ENCODE data around the gene WNK4.

WNK4 gene

GRCh38 chr17:42797067-42798007 lies 16.9 kb downstream of the WNK4 start:
- Histone ChIP-seq H3K4me1 (ENCODE audit: control insufficient read depth, insufficient read depth, low read length, poor library complexity, severe bottlenecking) (peaks cover 15% of the 10 kb centered on the region), H3K9me3 (ENCODE audit: control insufficient read depth, low read length) (no peaks in the 10 kb centered on the region), H3K27ac (ENCODE audit: insufficient read depth, low read length, poor library complexity, severe bottlenecking) (no peak overlapping the region), H3K36me3 (ENCODE audit: control insufficient read depth, insufficient read depth, low read length) (no peaks in the 10 kb centered on the region), H3K4me3 (ENCODE audit: insufficient read depth, low read depth, low read length, poor library complexity, severe bottlenecking) (peak overlapping the region; percentile 90), H3K27me3 (replicated peaks; ENCODE audit: control insufficient read depth, insufficient read depth, low read length, poor library complexity, severe bottlenecking) (no peaks in the 10 kb centered on the region)
- DNase-seq: no peak

DNA sequence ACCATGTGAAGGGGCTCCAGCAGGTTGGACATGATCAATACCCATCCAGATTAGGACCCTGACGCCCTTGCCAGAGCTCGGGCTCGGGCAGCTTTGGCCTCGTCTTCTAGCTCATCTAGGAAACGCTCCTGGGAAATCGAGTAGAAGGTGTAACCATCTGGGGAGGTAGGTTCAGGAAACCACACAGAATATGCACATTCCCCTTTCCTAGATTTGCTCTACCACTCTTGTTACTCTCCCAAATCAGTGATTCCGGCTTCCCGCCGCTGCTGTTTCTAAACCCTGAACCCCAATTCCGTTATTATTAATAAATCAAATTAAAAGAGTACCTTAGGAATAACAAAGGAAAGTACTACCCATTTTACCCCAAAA lies 17.6 kb downstream of the WNK4 start:
- no peaks in the 10 kb centered on the region for H3K36me3 ChIP-seq (ENCODE audit: control insufficient read depth, insufficient read depth, low read length)
- H3K4me1 ChIP-seq (ENCODE audit: control insufficient read depth, insufficient read depth, low read length, poor library complexity, severe bottlenecking): peaks cover 15% of the 10 kb centered on the region
- H3K9me3 ChIP-seq (ENCODE audit: control insufficient read depth, low read length): no peaks in the 10 kb centered on the region
- no peak for DNase-seq
- H3K4me3 ChIP-seq (ENCODE audit: insufficient read depth, low read depth, low read length, poor library complexity, severe bottlenecking): peak overlapping the region; percentile 90
- peak overlapping the region; percentile 47 for H3K27ac ChIP-seq (ENCODE audit: insufficient read depth, low read length, poor library complexity, severe bottlenecking)
- H3K27me3 ChIP-seq (replicated peaks; ENCODE audit: control insufficient read depth, insufficient read depth, low read length, poor library complexity, severe bottlenecking): no peaks in the 10 kb centered on the region

DNA sequence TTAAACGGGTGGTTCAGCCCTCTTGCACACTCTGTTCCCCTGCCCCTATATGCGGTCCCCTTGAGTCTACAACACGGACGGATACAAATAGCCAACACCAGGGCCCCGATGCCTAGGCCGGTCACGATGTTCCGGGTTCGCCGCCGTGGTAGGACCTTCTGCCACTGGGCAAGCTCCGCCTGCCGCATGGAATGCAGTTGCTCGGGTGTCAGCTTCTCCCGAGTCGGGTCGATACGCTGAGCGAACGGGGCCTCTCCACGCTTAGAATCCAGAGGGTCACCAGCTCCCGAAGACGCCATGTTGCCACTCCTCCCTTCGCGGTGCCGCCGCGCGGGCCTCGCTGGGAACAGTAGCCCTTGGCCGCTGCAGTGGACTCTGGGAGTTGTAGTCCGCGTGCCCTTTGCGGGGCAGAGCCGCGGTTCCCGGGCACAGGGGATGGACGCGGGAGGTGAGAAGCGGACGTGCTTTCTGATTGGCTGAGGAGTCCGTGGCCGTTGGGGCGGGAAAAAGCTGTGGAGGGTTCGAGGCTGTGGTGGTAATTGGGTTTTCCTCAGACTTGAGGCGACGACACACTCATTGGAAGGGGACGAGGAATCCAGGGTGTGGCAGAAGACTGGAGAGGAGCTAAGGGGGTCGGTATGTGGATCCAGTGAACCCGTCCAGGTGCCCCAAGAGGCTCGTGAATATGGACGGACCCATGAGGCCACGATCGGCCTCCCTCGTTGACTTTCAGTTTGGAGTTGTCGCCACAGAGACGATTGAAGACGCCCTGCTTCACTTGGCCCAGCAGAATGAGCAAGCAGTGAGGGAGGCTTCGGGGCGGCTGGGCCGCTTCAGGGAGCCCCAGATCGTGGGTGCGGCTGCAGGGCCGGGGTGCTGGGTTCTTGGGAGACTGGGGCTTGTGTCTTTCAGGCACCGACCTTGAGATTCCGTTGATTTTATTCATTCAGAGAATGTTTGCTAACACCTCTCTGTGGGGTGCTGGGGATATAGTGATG lies 18.3 kb downstream of the WNK4 start, which contains the start of the genes CNTD1 and COA3:
Gene CNTD1 (plus strand): TSS at position 479 of the 998 bp plus-strand sequence. CDS start 207 bp downstream, at position 686.
Gene COA3 (minus strand): TSS at position 322 of the 998 bp plus-strand sequence. CDS start 23 bp downstream, at position 299.
- H3K4me1 ChIP-seq (ENCODE audit: control insufficient read depth, insufficient read depth, low read length, poor library complexity, severe bottlenecking): peaks cover 15% of the 10 kb centered on the region
- peak; percentile 35 to 55 (median 49) for DNase-seq
- no peaks in the 10 kb centered on the region for H3K36me3 ChIP-seq (ENCODE audit: control insufficient read depth, insufficient read depth, low read length)
- H3K9me3 ChIP-seq (ENCODE audit: control insufficient read depth, low read length): no peaks in the 10 kb centered on the region
- no peaks in the 10 kb centered on the region for H3K27me3 ChIP-seq (replicated peaks; ENCODE audit: control insufficient read depth, insufficient read depth, low read length, poor library complexity, severe bottlenecking)
- peak within 1 kb of the TSS; percentile 47 for H3K27ac ChIP-seq (ENCODE audit: insufficient read depth, low read length, poor library complexity, severe bottlenecking)
- peak within 1 kb of the TSS; percentile 90 for H3K4me3 ChIP-seq (ENCODE audit: insufficient read depth, low read depth, low read length, poor library complexity, severe bottlenecking)

DNA sequence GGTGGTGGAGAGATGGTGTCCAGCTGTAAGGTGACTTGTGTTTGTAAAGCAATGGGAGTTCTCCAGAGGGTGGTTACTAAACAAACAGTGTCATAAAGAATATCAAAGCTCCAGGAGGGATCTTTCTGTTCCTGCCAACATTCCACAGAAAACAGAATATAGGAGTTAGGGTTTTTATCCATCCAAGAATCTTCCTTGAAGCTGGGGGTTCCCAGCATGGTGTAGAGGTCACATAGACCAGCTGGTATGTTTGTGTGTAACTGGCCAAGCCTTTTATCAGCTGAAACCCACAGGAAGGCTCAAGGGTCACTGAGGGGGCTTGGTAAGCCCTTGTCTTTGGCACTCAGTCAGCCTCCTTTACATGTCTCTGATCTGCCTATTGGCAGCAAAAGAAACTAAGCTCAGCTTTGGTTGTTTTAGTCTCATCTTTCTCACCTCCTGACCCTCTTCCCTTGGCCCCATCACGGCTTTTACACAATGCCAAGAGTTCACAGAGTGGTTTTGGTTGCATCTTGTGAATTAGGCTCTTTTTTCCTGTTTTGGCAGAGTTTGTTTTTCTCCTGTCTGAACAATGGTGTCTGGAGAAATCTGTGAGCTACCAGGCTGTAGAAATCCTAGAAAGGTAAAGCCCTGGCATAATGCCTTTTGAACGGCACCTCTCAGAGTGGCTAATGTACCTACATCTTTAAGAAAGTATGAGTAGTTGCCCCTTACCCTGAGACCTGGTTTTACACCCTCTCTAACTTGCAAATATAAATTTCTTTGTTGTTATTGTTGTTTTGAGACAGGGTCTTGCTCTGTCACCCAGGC lies 22.9 kb downstream of the WNK4 start:
- no peak overlapping the region for H3K27ac ChIP-seq (ENCODE audit: insufficient read depth, low read length, poor library complexity, severe bottlenecking)
- DNase-seq: no peak
- H3K4me3 ChIP-seq (ENCODE audit: insufficient read depth, low read depth, low read length, poor library complexity, severe bottlenecking): no peak overlapping the region
- no peaks in the 10 kb centered on the region for H3K9me3 ChIP-seq (ENCODE audit: control insufficient read depth, low read length)
- H3K27me3 ChIP-seq (replicated peaks; ENCODE audit: control insufficient read depth, insufficient read depth, low read length, poor library complexity, severe bottlenecking): no peaks in the 10 kb centered on the region
- H3K36me3 ChIP-seq (ENCODE audit: control insufficient read depth, insufficient read depth, low read length): no peaks in the 10 kb centered on the region
- H3K4me1 ChIP-seq (ENCODE audit: control insufficient read depth, insufficient read depth, low read length, poor library complexity, severe bottlenecking): peaks cover 4% of the 10 kb centered on the region

- no peak overlapping the region for H3K4me3 ChIP-seq (ENCODE audit: insufficient read depth, low read depth, low read length, poor library complexity, severe bottlenecking)
- H3K27me3 ChIP-seq (replicated peaks; ENCODE audit: control insufficient read depth, insufficient read depth, low read length, poor library complexity, severe bottlenecking): no peaks in the 10 kb centered on the region
- H3K27ac ChIP-seq (ENCODE audit: insufficient read depth, low read length, poor library complexity, severe bottlenecking): no peak overlapping the region
- no peaks in the 10 kb centered on the region for H3K9me3 ChIP-seq (ENCODE audit: control insufficient read depth, low read length)
- no peak for DNase-seq
- no peaks in the 10 kb centered on the region for H3K4me1 ChIP-seq (ENCODE audit: control insufficient read depth, insufficient read depth, low read length, poor library complexity, severe bottlenecking)
- peaks cover 8% of the 10 kb centered on the region for H3K36me3 ChIP-seq (ENCODE audit: control insufficient read depth, insufficient read depth, low read length)
Observed at GRCh38 chr17:42804918-42805367, 24.5 kb downstream of the WNK4 start.

GRCh38 chr17:42806249-42806648 lies 25.8 kb downstream of the WNK4 start:
- Histone ChIP-seq H3K9me3 (ENCODE audit: control insufficient read depth, low read length) (no peaks in the 10 kb centered on the region), H3K4me1 (ENCODE audit: control insufficient read depth, insufficient read depth, low read length, poor library complexity, severe bottlenecking) (no peaks in the 10 kb centered on the region), H3K27ac (ENCODE audit: insufficient read depth, low read length, poor library complexity, severe bottlenecking) (no peak overlapping the region), H3K36me3 (ENCODE audit: control insufficient read depth, insufficient read depth, low read length) (peaks cover 21% of the 10 kb centered on the region), H3K27me3 (replicated peaks; ENCODE audit: control insufficient read depth, insufficient read depth, low read length, poor library complexity, severe bottlenecking) (no peaks in the 10 kb centered on the region), H3K4me3 (ENCODE audit: insufficient read depth, low read depth, low read length, poor library complexity, severe bottlenecking) (no peak overlapping the region)
- no peak for DNase-seq

GRCh38 chr17:42809250-42809649 lies 28.8 kb downstream of the WNK4 start:
- H3K4me3 ChIP-seq (ENCODE audit: insufficient read depth, low read depth, low read length, poor library complexity, severe bottlenecking): no peak overlapping the region
- H3K9me3 ChIP-seq (ENCODE audit: control insufficient read depth, low read length): no peaks in the 10 kb centered on the region
- H3K4me1 ChIP-seq (ENCODE audit: control insufficient read depth, insufficient read depth, low read length, poor library complexity, severe bottlenecking): no peaks in the 10 kb centered on the region
- H3K36me3 ChIP-seq (ENCODE audit: control insufficient read depth, insufficient read depth, low read length): peaks cover 42% of the 10 kb centered on the region
- H3K27me3 ChIP-seq (replicated peaks; ENCODE audit: control insufficient read depth, insufficient read depth, low read length, poor library complexity, severe bottlenecking): no peaks in the 10 kb centered on the region
- DNase-seq: no peak
- no peak overlapping the region for H3K27ac ChIP-seq (ENCODE audit: insufficient read depth, low read length, poor library complexity, severe bottlenecking)

- no peaks in the 10 kb centered on the region for H3K27me3 ChIP-seq (replicated peaks; ENCODE audit: control insufficient read depth, insufficient read depth, low read length, poor library complexity, severe bottlenecking)
- H3K9me3 ChIP-seq (ENCODE audit: control insufficient read depth, low read length): no peaks in the 10 kb centered on the region
- H3K36me3 ChIP-seq (ENCODE audit: control insufficient read depth, insufficient read depth, low read length): peaks cover 83% of the 10 kb centered on the region
- no peak overlapping the region for H3K27ac ChIP-seq (ENCODE audit: insufficient read depth, low read length, poor library complexity, severe bottlenecking)
- no peak overlapping the region for H3K4me3 ChIP-seq (ENCODE audit: insufficient read depth, low read depth, low read length, poor library complexity, severe bottlenecking)
- no peaks in the 10 kb centered on the region for H3K4me1 ChIP-seq (ENCODE audit: control insufficient read depth, insufficient read depth, low read length, poor library complexity, severe bottlenecking)
- no peak for DNase-seq
Observed at GRCh38 chr17:42814633-42815399, 34.4 kb downstream of the WNK4 start.

DNA sequence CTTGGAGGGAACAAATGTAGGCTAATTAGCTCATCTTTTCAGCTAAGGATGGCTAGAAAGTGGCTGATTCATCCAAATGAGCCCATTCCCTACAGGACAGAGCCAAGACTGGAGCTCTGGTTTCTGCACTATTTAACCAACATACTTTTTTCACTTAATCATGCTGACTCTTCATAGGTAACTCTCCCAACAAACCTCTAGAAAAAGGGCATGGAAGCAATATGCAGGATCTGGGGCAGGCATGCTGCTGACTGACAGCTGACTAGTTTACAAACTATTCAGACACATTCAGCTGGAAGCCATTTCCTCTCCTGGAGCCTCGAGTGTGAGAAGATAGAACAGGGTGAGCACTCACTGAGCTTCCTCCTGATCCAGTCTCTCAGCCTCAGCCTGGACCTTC lies 37.5 kb downstream of the WNK4 start:
- Histone ChIP-seq H3K27me3 (replicated peaks; ENCODE audit: control insufficient read depth, insufficient read depth, low read length, poor library complexity, severe bottlenecking) (no peaks in the 10 kb centered on the region), H3K27ac (ENCODE audit: insufficient read depth, low read length, poor library complexity, severe bottlenecking) (no peak overlapping the region), H3K9me3 (ENCODE audit: control insufficient read depth, low read length) (no peaks in the 10 kb centered on the region), H3K4me3 (ENCODE audit: insufficient read depth, low read depth, low read length, poor library complexity, severe bottlenecking) (no peak overlapping the region), H3K4me1 (ENCODE audit: control insufficient read depth, insufficient read depth, low read length, poor library complexity, severe bottlenecking) (peaks cover 2% of the 10 kb centered on the region), H3K36me3 (ENCODE audit: control insufficient read depth, insufficient read depth, low read length) (peaks cover 74% of the 10 kb centered on the region)
- no peak for DNase-seq
